Mucosa of descending colon (tissue), 3 donors: Measurements from ENCODE around the gene MAGEB1. TPM values are rescaled to one million over a fixed set of nuclear protein-coding genes. Genes with fewer than 3 reads are reported as not detected.
A peak's percentile ranks its signal among the peaks of the same experiment; 100 is the strongest.

Experiments
- ATAC-seq: fragments of 200-7000 bp; cut with Tn5 transposase; one replicate; pipeline ENCODE4 v1.9.1; 2020; ENCODE audit warnings: mild to moderate bottlenecking, moderate library complexity
- DNase-seq, 3 donors: peaks; one replicate each; pipeline ENCODE4 v3.0.0-alpha.2; 2020
- H3K36me3 ChIP-seq: fragments of 200-600 bp; one replicate; pipeline ENCODE4 v1.8.0; 2021; ENCODE audit warnings: low read depth, mild to moderate bottlenecking
- H3K4me1 ChIP-seq: fragments of 200-600 bp; one replicate; pipeline ENCODE4 v1.8.0; 2021; ENCODE audit warnings: low read depth, mild to moderate bottlenecking
- H3K4me3 ChIP-seq: fragments of 200-600 bp; one replicate; pipeline ENCODE4 v1.8.0; 2021; ENCODE audit warnings: mild to moderate bottlenecking
- H3K9me3 ChIP-seq: fragments of 200-600 bp; one replicate; pipeline ENCODE4 v1.8.0; 2021; ENCODE audit warnings: mild to moderate bottlenecking
- intact Hi-C, 2 donors: fragments of 100-400 bp; cut with DNase I in 1 of 2; cut with micrococcal nuclease in 1 of 2; formaldehyde crosslinking; loops; one replicate each; pipeline versions ENCODE4 v1.11.0 to v1.11.1; 2022; cut with DNase I, micrococcal nuclease
- total RNA-seq, 3 donors: library from RNA; stranded (reverse); fragmentation: NEBNext Ultra II Directional in 2 of 3; extraction: Animal tissue kit (Norgen Biotek cat#: 25700) in 2 of 3; gene quantifications; one replicate each; pipeline versions ENCODE4 v1.2.1 to v1.2.4, GENCODE V29; 2021 to 2023
- TF ChIP-seq, protein P1 (sequence below): fragments of 200-600 bp; IDR thresholded peaks from one replicate; pipeline ENCODE4 v1.8.0; 2022; ENCODE audit warnings: antibody characterized with exemption, mild to moderate bottlenecking
- donor health status: DM: no; HTN: no; CAD: no; lungs with moderate emphysema.
- donor health status: DM: no; HTN: no; CAD: no.
- donor health status: DM: no; HTN: yes; CAD: no.

The MAGEB1 gene
- total RNA-seq, 3 donors from 2014 or later, result not detected

GRCh38 chrX:30275498-30275897 lies 28.6 kb downstream of the MAGEB1 start:
- Histone ChIP-seq H3K36me3 (no peaks in the 10 kb centered on the region), H3K4me3 (no peak overlapping the region), H3K4me1 (no peaks in the 10 kb centered on the region), H3K9me3 (no peaks in the 10 kb centered on the region)
- intact Hi-C loops, result no loop called here
- peak in 1 of 3 donors; percentile 2 for DNase-seq
- no peak for ATAC-seq
- TF ChIP-seq, protein P1, sequence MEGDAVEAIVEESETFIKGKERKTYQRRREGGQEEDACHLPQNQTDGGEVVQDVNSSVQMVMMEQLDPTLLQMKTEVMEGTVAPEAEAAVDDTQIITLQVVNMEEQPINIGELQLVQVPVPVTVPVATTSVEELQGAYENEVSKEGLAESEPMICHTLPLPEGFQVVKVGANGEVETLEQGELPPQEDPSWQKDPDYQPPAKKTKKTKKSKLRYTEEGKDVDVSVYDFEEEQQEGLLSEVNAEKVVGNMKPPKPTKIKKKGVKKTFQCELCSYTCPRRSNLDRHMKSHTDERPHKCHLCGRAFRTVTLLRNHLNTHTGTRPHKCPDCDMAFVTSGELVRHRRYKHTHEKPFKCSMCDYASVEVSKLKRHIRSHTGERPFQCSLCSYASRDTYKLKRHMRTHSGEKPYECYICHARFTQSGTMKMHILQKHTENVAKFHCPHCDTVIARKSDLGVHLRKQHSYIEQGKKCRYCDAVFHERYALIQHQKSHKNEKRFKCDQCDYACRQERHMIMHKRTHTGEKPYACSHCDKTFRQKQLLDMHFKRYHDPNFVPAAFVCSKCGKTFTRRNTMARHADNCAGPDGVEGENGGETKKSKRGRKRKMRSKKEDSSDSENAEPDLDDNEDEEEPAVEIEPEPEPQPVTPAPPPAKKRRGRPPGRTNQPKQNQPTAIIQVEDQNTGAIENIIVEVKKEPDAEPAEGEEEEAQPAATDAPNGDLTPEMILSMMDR, result no peak

DNA sequence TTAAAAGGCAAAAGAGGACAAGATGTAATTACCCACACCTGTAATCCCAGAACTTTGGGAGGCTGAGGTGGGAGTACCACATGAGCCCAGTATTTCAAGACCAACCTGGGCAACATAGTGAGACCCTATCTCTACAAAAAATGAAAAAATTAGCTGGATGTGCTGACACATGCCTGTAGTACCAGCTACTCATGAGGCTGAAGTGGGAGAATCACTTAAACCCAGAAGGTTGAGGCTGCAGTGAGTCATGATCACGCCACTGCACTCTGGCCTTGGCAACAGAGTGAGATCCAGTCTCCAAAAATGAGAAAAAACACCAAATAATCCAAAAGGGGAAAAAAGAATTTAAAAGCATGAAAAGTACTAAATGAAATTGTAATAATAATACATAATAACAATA lies 31.4 kb downstream of the MAGEB1 start:
- no peaks in the 10 kb centered on the region for H3K36me3 ChIP-seq
- H3K4me1 ChIP-seq, result no peaks in the 10 kb centered on the region
- ATAC-seq (no peak), DNase-seq (no peak)
- no peak overlapping the region for H3K4me3 ChIP-seq
- TF ChIP-seq, protein P1, result no peak
- intact Hi-C loops, result no loop called here
- no peaks in the 10 kb centered on the region for H3K9me3 ChIP-seq

DNA sequence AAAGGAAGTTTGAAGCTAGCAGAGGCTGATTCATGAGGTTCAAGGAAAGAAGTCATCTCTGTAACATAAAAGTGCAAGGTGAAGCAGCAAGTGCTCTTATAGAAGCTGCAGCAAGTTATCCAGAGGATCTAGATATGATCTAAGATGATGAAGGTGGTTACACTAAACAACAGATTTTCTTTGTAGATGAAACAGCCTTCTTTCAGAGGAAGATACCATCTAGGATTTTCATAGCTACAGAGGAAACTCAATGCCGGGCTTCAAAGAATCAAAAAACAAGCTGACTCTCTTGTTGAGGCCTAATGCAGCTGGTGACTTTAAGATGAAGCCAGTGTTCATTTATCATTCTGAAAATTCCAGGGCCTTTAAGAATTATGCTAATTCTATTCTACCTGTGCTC lies 33.5 kb downstream of the MAGEB1 start:
- Histone ChIP-seq H3K4me3 (no peak overlapping the region), H3K4me1 (no peaks in the 10 kb centered on the region), H3K9me3 (no peaks in the 10 kb centered on the region), H3K36me3 (no peaks in the 10 kb centered on the region)
- DNase-seq, result no peak
- TF ChIP-seq, protein P1, result no peak
- intact Hi-C loops, result no loop called here
- ATAC-seq, result no peak

GRCh38 chrX:30282527-30282926 lies 35.6 kb downstream of the MAGEB1 start:
- no peak for DNase-seq
- Histone ChIP-seq H3K36me3 (no peaks in the 10 kb centered on the region), H3K4me1 (no peaks in the 10 kb centered on the region), H3K9me3 (no peaks in the 10 kb centered on the region), H3K4me3 (no peak overlapping the region)
- intact Hi-C loops, result no loop called here
- TF ChIP-seq, protein P1, result no peak
- no peak for ATAC-seq

GRCh38 chrX:30283456-30284200 lies 36.7 kb downstream of the MAGEB1 start:
- intact Hi-C loops, result no loop called here
- ATAC-seq, result no peak
- H3K4me1 ChIP-seq, result no peaks in the 10 kb centered on the region

More at GRCh38 chrX:30283456-30284200, 36.7 kb downstream of the MAGEB1 start:
- no peaks in the 10 kb centered on the region for H3K9me3 ChIP-seq
- DNase-seq, result no peak
- no peak overlapping the region for H3K4me3 ChIP-seq
- H3K36me3 ChIP-seq, result no peaks in the 10 kb centered on the region
- TF ChIP-seq, protein P1, result no peak
